DOHH2 (cell line): ENCODE results near the gene ROM1.
A peak's percentile ranks its signal among the peaks of the same experiment; 100 is the strongest.

Experiments used
- H3F3A ChIP-seq: fragments of 200-600 bp; sonication (generic), shearing (Covaris generic); 2 replicates; pipeline ENCODE4 v1.6.0; 2016; ENCODE audit warnings: antibody characterized with exemption, mild to moderate bottlenecking; ENCODE audit not compliant: control insufficient read depth, insufficient read depth
- H3K27ac ChIP-seq: fragments of 200-600 bp; sonication (generic); 2 replicates; pipeline ENCODE4 v1.5.1; 2014; ENCODE audit warnings: low read depth, mild to moderate bottlenecking, low read length, moderate library complexity
- H3K27me3 ChIP-seq: fragments of 200-600 bp; sonication (generic); 2 replicates; pipeline ENCODE4 v1.6.1; 2014; ENCODE audit warnings: mild to moderate bottlenecking, low read length, mixed read lengths; ENCODE audit not compliant: control insufficient read depth
- H3K36me3 ChIP-seq: fragments of 200-600 bp; sonication (generic); 2 replicates; pipeline ENCODE4 v1.6.1; 2014; ENCODE audit warnings: mild to moderate bottlenecking, low read length, moderate library complexity, mixed read lengths; ENCODE audit not compliant: control insufficient read depth
- H3K4me1 ChIP-seq: fragments of 200-600 bp; sonication (generic); 2 replicates; pipeline ENCODE4 v1.6.1; 2014; ENCODE audit warnings: mild to moderate bottlenecking, low read length, mixed read lengths; ENCODE audit not compliant: control insufficient read depth
- H3K4me2 ChIP-seq: fragments of 200-600 bp; sonication (generic); 2 replicates; pipeline ENCODE4 v1.6.0; 2014; ENCODE audit warnings: mild to moderate bottlenecking, low read length, moderate library complexity
- H3K4me3 ChIP-seq: fragments of 200-600 bp; sonication (generic); 2 replicates; pipeline ENCODE4 v1.5.1; 2014; ENCODE audit warnings: mild to moderate bottlenecking, low read length, mixed read lengths
- H3K79me2 ChIP-seq: fragments of 200-600 bp; sonication (generic); 2 replicates; pipeline ENCODE4 v1.6.1; 2014; ENCODE audit warnings: mild to moderate bottlenecking, low read length, mixed read lengths; ENCODE audit not compliant: control insufficient read depth
- H3K9me2 ChIP-seq: fragments of 200-600 bp; sonication (generic); replicated peaks from 2 replicates; pipeline ENCODE4 v1.6.1; 2014; ENCODE audit warnings: mild to moderate bottlenecking, low read length, mixed read lengths; ENCODE audit not compliant: control insufficient read depth
- H3K9me3 ChIP-seq: fragments of 200-600 bp; sonication (generic); 2 replicates; pipeline ENCODE4 v1.6.1; 2014; ENCODE audit warnings: antibody characterized with exemption, low read length, mixed read lengths; ENCODE audit not compliant: control insufficient read depth, insufficient read depth
- H4K20me1 ChIP-seq: fragments of 200-600 bp; sonication (generic); 2 replicates; pipeline ENCODE4 v1.6.0; 2014; ENCODE audit warnings: low read depth, mild to moderate bottlenecking, antibody characterized with exemption, low read length, moderate library complexity; ENCODE audit not compliant: control insufficient read depth, insufficient read depth
- CTCF ChIP-seq: fragments of 200-600 bp; sonication (generic); IDR thresholded peaks from one replicate; pipeline ENCODE4 v1.5.1; 2014; ENCODE audit warnings: antibody characterized with exemption, mild to moderate bottlenecking, low read depth, low read length; ENCODE audit not compliant: poor library complexity, severe bottlenecking
- EZH2phosphoT487 ChIP-seq: fragments of 200-600 bp; sonication (generic); IDR thresholded peaks from 2 replicates; pipeline ENCODE4 v1.6.1; 2017; ENCODE audit warnings: borderline replicate concordance, mild to moderate bottlenecking, antibody characterized with exemption, low read length, moderate library complexity, mixed read lengths

ROM1 gene

GRCh38 chr11:62599901-62600300 is 13.2 kb upstream of the ROM1 start:
- Histone ChIP-seq H3F3A (peaks cover 16% of the 10 kb centered on the region; the same call in 1 of the 2 replicates), H4K20me1 (peaks cover 8% of the 10 kb centered on the region; the same call in 1 of the 2 replicates), H3K4me3 (peak overlapping the region; percentile 89), H3K27me3 (no peaks in the 10 kb centered on the region), H3K36me3 (peaks cover 77% of the 10 kb centered on the region), H3K79me2 (peaks cover 44% of the 10 kb centered on the region), H3K4me1 (peaks cover 32% of the 10 kb centered on the region), H3K9me3 (no peaks in the 10 kb centered on the region), H3K27ac (peak overlapping the region; percentile 73), H3K4me2 (peak overlapping the region; percentile 90), H3K9me2 (no peaks in the 10 kb centered on the region)
- no peak for TF ChIP-seq EZH2phosphoT487
- TF ChIP-seq CTCF, result no peak

DNA sequence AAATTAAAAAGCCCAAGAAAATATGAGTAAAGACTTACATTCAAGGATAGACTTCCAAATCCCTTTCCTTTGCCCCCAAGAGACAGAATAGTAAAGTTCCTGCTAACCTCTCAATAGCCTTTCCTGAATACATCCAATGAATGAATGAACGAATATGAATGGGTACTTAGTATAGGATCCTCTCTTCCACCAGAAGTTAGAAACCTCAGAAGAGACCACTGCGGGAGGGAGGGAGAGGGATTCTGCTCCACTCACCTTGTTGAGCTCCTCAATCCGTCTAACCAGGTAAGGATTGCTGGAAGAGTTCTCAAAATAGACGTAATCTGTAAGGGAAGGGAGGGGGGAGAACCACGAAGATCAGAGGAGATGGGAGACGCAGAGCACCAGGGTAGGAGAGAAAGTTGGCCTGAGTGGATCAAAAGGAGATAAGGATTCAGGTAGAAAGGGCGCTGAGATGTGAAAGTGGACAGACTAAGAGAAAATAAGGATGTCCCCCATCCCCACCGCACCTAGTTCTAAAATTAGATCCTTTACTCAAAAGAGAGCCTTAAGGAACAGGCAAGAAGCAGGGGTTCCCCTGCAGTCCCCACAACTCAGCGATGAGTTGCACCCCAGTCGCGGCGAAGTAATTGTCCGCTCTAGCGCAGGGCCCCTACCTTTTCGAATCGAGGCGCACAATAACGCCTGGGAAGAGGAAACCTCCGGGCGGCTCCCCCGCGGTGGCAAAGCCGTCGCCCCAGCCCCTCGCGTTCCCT is 12.5 kb upstream of the ROM1 start:
- H3K27me3 ChIP-seq, result no peaks in the 10 kb centered on the region
- peaks cover 77% of the 10 kb centered on the region for H3K36me3 ChIP-seq
- peaks cover 8% of the 10 kb centered on the region; the same call in 1 of the 2 replicates for H4K20me1 ChIP-seq
- H3K9me3 ChIP-seq, result no peaks in the 10 kb centered on the region
- H3K27ac ChIP-seq, result peak overlapping the region; percentile 73
- peaks cover 32% of the 10 kb centered on the region for H3K4me1 ChIP-seq
- no peaks in the 10 kb centered on the region for H3K9me2 ChIP-seq
- TF ChIP-seq EZH2phosphoT487, result no peak
- TF ChIP-seq CTCF, result no peak
- H3K4me2 ChIP-seq, result peak overlapping the region; percentile 90
- H3F3A ChIP-seq, result 0 out of 2 replicates have a peak, but pooled peaks cover 11% of the 10 kb centered on the region
- peaks cover 44% of the 10 kb centered on the region for H3K79me2 ChIP-seq
- H3K4me3 ChIP-seq, result peak overlapping the region; percentile 89

DNA sequence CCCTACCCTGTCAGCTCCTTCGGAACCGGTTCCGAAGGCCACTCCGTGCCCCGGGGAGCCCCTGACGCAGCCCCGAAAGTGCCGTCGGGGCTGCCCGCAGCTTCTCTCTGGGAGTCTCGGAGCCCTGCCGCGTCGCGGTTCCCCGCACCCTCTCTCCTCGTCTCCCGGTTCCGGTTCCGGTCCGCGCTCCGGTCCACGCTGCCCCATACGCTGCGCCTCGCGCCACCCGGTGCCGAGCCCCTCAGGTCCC is 12.0 kb upstream of the ROM1 start:
- Histone ChIP-seq H3K36me3 (peaks cover 77% of the 10 kb centered on the region), H3K4me2 (peak overlapping the region; percentile 90), H3K9me3 (no peaks in the 10 kb centered on the region), H3K79me2 (peaks cover 44% of the 10 kb centered on the region), H3K27me3 (no peaks in the 10 kb centered on the region), H3K27ac (peak overlapping the region; percentile 73), H3K4me3 (peak overlapping the region; percentile 89), H3F3A (0 out of 2 replicates have a peak, but pooled peaks cover 6% of the 10 kb centered on the region), H3K9me2 (no peaks in the 10 kb centered on the region), H4K20me1 (peaks cover 8% of the 10 kb centered on the region; the same call in 1 of the 2 replicates), H3K4me1 (peaks cover 32% of the 10 kb centered on the region)
- TF ChIP-seq EZH2phosphoT487, result no peak
- TF ChIP-seq CTCF, result no peak
